Stimulated activated CD4-positive, alpha-beta T cell treated with anti-CD3 and anti-CD28 coated beads, Interleukin-12 subunit alpha, Interleukin-12 subunit beta, amount 100 ng/mL, for 4 hours (primary cell): ENCODE data around the gene NHERF1.

Source experiments
- DNase-seq: peaks from one replicate; pipeline ENCODE4 v3.0.0-alpha.2; 2020

NHERF1 gene

DNA sequence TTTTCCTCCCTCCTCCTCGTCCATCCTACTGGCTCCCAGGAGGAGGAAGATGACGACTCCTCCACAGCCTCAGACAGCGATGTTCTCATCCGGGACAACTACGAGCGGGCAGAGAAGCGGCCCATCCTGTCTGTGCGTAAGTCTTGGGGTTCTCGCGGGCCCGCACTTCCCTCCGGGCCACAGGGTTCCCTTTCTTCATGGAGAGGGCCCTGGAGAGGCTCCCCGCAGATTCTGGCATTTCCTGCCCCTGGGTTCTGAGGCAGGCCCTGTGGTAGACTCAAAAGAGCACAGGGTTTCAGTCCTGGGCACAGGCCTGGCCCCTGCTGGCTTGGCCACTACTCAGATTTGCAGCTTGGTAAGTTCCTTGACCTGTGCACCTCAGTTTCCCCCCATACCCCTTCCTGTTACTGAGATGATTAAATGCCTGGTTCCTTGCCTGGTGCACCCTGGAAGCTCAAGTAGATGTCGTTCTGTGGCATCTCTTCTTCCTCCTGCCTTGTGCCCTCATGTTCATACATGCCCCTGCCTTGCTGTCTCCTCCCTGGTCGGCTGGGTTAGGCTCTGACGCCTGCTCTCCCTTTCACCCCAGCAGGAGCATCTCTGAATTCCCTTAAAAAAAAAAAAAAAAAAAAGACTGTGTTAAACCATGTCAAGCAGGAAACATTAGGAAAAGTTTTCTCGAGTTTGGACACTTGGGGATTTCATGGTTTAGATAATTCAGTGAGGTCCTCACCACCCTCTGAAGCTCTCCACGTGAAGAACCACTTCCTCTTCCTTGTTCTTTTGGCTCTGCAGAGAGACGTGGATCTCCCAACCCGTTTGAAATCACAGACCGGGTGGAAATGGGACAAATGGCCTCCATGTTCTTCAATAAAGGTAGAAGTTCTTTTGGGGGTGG is 42.0 kb downstream of the NHERF1 start:
- no peak for DNase-seq

DNA sequence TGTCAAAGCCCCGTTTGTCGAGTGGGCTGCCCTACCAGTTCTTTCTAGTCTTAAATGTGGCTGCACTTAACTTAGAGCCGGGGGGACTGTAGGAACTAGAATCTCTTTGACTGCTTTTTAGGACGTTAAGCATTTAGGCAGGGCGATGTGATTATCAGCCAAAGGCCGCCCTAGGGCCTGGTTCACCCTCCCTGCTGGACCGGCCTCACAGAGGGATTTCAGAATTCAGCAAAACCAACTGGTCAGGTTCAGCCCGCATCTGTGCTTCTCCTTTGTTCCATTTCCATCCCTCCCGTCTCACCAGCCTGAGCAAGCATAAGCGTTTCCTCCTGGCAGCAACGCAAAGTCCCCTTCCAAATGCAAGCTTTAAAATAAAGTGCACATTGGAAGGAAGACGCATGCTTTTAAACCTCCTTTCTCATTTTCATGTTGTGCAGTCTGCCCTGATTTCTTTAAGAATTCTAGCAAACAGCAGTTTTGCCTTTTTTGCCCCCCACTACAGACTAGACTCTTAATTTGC is 44.2 kb downstream of the NHERF1 start:
- DNase-seq: no peak

DNA sequence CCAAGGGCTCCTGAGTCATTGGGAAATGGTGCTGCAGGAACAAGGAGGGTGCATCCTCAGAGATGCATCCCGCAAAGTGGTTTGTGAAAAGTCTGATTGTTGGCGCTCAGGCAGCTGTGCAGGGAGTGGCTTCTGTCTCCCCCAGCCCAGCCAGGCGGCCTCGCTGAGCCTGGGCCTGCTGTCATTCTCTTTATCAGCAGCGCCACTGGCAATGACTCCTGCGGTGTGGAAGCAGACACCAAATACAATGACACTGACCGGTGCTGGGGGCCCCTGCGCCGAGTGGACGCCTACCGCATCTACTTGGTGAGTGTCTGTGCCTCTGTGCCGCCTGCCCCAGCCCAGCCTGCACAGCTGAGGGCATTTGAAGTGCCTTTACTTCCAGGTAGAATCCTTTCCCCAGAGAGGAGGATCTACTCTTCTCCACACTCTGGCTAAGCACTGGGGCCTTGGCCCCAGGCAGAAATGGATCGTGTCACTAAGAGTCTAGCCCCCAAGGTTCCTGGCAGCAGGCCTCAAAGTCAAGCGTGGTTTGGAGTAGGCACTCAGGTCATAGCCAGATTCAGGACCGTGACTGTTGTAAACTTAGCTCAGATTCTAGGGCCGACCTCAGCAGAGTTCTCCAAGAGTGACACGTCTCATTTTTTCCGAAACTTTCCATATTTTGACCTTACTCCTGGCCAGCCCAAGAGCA is 47.0 kb downstream of the NHERF1 start:
- no peak for DNase-seq

DNA sequence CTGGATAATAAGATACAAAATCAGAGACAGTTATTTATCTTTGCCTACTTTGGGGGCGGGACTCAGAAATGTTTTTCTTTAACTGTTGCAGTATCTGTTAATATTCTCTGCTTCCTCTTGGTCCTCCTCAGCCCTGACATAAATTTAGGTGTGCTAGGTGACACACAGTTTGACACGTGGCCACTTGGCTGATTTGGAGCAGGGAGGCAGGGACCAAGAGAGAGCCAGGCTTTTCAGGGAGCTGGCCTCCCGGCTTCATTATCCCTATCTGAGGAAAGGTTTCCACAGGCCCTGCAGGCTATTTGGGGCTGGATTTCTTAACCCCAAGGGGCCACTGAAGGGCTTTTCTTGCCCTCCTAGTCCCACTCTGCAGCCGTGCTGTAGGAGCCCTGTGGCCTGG is 47.8 kb downstream of the NHERF1 start:
- no peak for DNase-seq

DNA sequence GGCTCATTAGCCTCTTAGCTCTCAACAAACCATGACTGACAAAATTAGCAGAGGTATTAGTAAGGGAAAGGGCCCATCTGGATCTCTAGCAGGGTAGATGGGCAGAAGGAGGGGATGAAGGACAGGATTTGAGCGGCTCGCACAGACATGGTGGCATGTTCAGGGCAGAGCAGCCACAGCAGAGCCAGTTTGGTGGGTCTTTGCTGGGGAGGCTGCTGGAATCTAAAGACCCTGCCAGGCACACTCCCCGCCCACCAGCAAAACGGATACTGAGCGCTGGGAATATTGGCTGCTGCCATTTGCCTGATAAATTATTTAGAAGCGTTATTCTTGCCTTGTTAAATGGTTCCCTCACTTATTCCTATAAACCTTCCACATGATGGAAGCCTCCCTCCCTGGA is 48.4 kb downstream of the NHERF1 start:
- DNase-seq: no peak

DNA sequence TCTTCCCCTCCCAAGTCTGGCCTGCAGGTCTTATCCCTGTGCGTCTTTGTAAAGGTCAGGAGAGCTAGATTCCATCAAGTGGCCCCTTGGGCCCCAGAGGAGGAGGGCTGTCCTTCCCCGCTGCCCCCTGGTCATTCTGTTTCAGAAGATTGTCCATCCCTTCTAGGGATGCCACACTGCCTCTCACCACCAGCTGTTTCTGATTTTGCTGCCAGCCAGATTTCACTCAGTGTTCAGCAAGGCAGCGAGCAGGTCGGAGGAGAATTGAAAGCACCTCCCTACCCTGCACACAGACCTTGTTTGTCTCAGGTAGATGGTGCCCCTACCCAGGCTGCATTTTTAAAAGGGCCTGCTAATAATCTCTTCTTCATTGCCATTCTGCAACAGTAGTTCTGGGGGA is 49.4 kb downstream of the NHERF1 start:
- DNase-seq: no peak

DNA sequence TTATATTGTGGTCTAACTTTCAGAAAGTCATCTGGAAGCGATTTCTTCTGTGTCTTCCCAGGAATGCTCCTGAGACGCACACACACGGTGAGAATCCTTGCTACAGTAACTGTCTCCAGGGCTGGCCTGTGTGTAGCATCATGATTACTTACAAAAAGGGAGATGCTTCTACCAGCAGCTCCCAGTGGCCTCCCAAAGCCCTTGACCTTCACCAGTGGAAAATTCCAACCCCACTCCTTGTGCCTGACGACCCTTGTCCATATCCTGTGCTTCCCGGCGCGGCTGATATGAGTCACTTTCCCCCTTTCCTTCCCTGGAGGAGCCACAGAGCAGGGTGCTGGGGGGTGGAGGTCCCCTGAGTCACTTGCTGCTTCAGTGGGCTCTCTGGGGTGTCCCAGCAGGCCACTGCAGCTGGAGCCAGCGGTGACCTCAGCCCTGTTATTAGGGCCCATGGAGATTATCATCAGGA is 49.8 kb downstream of the NHERF1 start:
- no peak for DNase-seq

DNA sequence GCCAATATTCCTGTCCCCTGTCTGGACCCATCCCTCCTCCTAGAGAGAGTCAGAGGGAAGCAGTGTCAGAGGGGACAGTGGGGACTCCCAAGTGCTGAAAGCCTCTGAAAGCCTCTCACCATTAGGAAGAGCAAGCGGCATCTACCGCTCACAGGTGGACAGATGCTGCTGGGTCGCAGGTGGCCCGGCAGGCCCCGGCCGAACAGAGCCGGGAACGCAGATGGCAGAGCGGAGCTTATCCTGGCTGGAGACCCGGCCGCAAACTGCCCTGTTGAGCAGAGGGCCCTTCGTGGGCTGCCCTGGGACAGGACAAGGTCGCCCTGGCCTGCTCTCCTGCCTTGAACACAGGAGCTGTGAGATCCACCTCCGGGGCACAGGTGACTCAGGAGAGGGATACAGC is 50.7 kb downstream of the NHERF1 start:
- no peak for DNase-seq

DNA sequence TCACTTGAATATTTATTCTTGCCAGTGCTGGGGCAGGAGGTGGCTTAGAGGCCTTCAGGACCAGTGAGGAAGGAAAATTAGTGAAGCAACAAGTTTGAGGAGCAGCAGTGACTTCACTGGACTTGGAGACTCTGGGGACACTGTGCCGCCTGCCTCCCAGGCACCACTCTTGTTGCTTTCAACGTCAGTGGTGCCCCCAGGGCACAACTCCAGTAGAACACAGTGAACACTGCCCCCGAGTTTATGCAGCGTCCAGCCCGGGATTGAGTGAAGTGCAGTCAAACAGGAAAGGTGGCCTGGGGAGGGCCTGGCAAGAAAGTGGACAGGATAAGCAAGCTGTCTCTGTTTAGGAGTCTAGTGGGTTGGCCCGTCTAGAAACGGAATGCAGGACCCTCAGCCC is 52.1 kb downstream of the NHERF1 start:
- no peak for DNase-seq

DNA sequence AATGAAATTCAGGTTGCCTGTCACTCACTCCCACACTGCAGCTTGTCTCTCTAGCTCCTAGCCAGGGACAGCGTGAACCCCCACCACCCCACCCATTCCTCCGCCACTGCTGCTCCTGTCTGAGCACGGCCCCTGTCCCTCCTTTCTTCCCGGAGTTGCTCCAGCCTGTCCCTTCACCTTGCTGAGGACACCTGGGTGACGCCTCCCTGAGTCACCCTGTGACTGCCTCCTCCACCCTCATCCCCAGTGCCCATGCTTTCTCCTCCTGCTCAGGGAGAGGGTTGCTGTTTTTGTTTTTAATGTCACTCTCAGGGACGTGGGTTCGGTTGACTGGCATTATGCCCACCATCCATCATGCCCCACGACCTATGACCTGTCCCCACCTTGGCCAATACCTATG is 53.5 kb downstream of the NHERF1 start:
- DNase-seq: no peak

DNA sequence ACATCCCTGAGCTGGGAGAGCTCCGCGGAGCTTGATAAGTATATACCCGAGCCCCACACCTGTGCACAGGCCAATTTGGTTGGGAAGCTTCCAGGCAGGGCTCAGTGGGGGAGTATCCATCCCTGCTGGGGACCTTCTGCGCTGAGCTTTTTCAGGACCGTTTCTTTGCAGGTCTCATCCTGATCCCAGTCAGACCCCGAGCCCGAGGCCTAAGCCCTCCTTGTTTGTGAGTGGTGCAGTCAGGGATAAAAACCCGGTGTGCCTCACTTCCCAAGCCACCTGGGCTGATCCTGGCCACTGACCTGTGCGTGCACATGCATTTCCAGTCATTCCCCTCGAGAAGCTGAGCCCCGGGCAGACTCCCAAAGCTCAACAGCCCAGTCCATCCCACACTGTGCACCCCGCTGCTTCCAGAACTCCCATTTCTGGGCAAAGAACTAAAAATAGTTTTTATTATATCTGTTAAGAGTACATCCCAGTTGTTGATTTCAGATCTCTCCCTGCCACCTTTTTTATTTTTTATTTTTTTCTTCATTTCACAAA is 55.0 kb downstream of the NHERF1 start:
- DNase-seq: no peak

DNA sequence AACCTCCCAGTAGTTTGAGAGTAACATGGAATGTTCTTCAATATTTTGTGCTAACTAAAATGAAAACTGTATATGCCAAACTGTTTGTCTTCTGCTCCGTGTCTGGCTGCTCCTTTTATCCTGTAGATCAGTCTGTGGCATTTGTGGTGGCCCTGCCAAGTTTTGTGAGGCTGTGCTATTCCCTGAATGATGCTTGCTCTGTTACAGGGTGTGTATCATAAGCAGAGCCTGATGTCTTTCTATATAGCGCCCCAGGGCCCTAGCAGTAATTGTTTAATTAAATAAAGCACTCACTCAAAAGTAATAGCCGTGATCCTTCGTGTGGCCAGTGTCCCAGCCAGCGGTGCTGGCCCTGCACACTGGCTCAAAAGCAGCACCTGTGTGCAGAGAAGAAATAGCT is 55.5 kb downstream of the NHERF1 start:
- DNase-seq: no peak

DNA sequence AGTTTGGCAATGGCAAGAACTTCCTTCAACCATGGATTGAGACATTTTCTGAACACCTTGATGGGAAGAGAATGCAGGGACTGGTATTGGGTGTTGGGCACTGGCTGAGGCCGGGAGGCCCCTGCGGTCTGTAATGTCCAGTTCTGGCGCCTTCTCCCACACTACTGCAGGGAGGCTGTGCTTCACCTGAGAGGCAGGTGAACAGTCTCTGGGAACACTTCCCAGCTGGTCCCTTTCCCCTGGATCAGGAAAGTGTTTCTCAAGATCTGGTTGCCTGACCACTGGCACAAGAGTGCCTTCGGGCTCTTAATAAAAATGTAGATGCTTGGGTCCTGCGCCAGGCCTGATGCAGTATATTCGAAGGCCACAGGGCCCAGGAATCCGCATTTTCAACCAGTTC is 56.3 kb downstream of the NHERF1 start:
- no peak for DNase-seq

DNA sequence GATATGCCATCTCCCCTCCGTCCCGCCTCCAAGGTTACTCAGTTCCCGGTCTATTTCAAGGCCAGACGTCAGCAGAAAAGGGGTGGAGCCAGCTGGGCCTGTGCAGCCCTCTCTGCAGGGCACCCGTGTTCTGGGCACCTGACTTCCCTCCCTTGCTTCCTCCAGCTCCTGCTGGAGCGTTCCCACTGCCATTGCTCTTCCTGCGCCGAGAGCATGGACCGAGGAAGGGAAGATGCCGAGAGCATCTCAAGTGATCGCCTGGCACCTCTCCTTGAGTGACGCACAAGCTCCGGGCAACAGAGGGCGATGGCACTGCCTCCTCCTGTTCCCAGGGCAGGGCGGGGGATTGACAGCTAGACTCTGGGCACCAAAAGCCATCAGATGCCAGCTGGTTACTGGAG is 57.2 kb downstream of the NHERF1 start:
- no peak for DNase-seq

DNA sequence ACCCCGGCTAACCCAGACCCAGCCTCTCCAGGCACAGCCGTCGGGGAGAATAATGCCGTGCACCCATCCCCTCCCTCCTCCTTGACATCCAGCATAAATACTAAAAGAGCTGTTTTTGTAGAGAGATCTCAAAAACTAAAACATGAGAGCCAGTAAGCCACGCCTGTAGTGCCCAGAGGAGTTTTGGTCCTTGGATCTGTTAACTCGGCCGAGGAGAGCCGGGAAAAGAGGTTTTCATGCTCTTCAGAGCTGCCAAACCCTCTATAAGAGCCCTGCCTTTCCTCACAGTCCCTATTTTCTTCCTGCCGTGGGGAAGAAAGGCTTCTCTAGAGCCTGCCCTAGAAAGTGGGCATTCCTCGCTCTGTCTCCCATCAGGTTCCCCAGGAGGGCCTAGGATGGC is 57.9 kb downstream of the NHERF1 start:
- no peak for DNase-seq

DNA sequence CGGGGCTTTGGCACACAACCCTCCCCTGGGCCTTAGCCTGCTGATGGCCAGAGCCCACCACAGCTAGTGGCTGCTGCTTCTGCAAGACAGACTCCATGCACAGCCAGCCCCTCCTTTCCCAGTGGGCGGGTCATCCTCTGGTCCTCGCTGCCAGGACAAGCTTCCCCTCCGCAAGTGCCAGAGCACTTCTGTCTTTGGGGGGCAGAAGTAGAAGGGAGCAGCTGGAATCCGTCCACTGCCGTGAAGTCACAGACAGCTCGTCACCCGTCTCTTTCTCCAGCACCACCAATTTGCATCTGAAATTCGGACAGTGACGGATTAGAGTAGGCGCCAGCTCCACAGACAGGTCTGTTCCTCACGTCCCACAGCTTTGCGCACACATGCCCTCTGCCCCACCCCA is 59.0 kb downstream of the NHERF1 start:
- no peak for DNase-seq

DNA sequence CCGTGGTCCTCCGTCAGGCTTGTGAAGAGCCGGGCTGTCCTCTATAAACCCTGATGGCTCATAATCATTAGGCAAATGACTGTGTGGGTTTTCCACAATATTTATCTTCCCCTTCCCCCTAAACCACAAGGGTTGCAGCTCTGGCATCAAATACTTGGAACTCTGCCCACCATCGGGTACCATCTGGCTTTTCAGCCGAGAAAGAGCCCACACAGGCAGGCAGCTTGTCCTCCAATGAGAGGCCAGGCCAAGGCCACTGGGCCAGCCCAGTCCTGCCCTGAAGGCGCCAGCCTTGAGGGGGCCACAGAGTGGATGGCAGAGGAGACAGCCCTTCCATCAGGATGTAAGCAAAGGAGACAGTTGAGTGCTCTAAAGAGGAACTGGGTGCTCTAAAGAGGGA is 59.5 kb downstream of the NHERF1 start:
- DNase-seq: no peak

DNA sequence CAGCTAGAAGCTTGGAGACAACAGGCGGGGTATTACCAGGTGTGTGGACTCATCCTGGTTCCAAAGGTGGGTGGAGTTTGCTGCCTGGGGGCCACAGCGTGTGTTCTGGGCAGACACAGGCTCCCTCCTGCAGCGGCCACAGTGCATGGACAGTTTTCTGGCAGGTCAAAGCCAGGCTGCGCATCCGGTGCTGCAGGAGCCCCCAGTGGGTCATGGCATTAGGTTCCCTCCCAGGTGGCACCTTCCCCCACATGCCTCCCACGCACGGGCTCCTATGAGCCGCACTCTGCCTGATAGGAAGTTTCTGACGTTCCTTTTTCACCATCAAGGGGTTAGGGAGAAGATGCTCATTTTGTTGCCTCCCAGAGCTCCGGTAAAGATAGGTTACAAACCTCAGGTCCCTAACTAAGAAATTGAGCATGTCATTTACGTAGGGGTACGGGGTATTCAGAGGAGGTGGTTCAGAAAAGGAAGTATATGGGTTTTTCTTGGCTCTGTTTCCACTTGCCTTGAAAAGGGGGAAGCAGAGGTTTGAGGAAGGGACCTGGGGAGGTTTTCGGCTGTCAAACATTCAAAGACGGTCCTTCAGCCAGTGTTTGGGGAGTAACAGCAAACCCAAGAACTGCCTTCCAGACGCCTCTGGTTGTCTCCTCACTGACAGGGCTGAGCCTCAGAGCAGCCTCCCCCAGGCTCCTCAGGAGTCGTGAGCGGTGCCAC is 60.4 kb downstream of the NHERF1 start:
- DNase-seq: no peak

DNA sequence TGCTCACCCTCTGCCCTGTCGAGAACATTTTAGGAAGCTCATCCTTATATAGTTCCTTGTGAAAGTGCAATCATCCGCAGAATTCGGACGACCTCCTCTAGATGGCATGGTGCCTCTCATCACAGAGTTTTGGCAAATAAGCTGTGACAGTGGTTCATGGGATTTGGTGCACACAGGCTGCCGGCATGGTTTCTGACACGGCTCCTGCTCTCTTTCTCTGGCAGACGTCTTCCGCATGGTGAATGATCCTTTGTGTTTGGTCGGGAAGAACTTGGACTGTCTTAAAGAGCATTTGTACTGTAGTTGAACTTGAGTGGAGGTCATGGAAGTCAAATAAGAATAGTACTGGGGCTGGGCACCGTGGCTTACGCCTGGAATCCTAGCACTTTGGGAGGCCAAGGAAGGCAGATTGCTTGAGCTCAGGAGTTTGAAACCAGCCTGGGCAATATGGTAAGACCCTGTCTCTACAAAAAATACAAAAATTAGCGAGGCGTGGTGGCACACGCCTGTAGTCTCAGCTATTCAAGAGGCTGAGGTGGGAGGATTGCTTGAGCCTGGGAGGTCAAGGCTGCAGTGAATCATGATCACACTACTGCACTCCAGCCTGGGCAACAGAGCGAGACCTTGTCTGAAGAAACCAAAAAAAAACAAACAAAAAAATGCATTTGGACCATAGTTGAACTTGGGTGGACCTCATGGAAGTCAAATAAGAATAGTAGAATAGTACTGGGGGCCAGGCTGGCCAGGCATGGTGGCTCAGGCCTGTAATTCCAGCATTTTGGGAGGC is 62.5 kb downstream of the NHERF1 start:
- DNase-seq: no peak

DNA sequence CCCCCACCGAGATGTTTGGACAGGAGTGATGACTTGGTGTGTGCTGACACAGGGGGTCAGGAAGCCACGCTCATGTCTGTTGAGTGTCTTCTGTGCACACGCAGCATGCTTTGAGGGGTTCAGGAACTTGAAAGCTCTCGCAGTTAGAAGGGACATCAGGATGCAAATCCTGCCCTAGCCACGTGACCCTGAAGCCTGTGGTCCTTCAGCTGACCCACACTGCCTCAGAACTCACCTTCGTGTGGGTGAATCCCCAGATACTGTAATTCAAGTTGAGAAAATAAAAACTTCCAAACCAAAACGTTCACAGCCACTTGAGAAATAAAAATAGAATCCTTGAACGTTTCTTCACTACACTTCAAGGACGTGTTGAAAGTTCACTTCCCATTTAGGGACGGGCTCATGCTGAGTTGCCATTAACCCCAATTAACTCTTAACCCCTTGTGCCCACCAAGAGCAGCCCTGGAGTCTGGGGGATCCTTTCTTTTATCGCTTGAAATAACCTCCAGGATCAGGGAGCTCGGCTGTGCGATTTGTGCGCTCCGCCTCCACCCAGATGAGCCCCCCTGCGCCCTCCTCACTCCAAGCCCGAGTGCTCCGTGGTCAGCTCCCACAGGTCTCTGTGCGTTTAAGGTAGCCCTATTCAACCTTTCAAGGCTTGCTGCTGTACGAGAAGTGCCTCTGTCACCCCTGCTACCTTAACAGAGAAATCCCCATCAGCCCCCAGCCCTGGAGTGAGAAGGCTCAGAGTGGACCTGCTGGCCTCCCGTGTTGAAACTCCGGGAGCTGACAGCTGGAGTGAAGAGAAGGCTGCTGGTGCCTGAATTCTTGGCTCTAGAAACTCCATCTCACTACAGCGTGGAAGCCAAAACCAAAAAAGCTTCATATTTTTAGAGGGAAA is 63.9 kb downstream of the NHERF1 start:
- no peak for DNase-seq

DNA sequence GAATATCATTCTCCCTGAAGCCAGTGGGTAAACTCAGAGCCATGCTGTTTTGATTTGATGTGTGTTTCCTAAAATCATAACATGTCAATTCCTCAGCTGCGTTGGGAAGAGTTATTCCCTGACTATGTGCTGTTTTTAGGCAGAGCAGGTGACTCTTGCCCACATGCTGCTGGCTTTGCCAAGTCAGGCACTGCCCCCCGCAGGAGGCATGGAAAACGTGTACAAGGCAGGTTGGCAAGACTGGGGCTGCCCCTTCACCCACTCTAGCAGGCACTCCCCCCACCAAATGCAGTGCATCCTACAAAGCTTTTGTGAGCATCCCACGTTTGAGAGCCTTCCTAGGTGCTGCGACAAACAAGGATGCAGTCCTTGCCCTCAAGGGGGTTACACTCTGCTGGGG is 66.0 kb downstream of the NHERF1 start:
- DNase-seq: no peak
